DMS79 (cell line): Measurements from ENCODE around the gene TGIF2.
"Not testable (repeated sequence)": the region's sequence is repeated elsewhere in the genome, so short reads cannot be mapped to it uniquely, and the experiment has no call there.

Experiments used
- DNase-seq: peaks from one replicate; lab custom pipeline; 2025; lab: John Stamatoyannopoulos, UW

The TGIF2 gene

DNA sequence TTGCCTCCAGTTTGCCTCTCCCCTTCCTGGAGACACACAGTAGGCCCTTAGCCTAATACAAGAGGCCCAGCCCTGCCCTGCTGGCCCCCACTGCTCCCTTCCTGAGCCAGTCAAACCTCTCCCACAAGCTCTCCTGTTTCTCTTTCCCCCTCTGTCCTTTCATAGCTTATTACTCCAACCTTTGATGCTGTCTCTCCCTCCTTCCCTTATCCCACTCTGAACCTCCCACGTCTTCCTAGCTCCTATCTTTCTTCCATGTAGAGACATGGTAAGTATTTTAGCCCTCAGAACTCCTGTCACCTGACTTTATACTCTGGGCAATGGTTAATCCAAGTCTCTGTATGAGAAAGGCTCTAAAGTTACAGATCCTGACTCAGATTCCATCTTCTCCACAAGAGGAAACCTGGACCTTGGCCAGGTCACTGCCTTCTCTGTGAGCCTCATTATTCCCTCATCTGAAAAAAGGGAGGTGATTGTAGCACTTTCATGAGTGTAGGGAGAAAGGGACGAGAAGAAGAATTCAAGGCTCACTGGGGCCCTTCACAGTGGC, 6.7 kb downstream of the TGIF2 start:
- no peak for DNase-seq

DNA sequence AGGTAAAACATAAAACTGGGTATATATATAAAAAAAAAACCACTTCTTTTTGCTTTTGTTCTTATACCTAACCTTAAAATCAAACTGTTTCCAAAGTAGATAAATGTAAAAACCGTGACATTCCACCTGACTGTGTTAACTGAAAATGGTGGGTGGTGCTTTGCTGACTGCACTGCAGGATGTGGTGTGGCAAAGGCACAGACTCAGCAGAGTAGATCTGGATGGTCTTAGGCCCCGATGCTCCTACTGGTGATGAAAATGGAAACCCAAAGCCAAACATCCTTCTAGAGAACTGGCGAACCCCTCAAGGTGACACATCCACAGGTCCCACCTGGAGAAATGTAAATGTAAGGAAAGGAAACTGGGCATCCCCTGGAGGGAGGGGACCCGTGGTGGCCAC, 8.9 kb downstream of the TGIF2 start:
- no peak for DNase-seq

DNA sequence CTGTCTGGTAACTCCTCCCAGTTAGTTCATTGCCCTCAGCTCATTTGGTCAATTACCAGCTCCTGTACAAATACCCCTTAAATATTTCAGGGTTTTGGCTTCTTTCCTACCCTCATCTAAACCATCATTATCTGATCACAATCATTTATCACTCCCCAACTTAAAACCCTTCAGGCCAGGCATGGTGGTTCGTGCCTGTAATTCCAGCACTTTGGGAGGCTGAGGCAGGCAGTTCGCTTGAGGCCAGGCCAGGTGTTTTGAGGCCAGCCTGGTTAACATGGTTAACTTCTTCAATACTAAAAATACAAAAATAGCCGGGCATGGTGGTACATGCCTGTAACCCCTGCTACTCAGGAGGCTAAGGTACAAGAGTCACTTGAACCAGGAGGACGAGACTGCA, 9.4 kb downstream of the TGIF2 start:
- DNase-seq = no peak

DNA sequence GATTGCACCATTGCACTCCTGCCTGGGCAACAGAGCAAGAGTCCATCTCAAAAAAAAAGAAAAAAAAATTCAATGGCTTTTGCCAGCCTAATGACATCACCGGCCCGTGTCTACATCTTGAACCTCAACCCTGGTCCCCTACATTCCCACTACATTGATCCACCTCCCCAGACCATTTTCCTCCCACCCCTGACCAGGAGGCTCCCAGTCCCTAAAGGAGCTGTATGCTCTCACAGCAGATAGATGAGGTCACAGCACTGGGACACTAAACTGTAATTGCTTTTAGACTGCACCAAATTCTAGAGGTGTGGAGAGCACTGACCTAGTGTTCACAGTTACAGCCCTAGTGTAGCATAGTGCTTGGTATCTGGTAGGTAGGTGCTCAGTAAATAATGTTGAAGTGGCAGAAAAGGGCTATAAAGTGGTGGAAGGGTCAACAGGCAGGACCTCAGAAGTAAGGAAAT, 10.7 kb downstream of the TGIF2 start:
- no peak for DNase-seq

DNA sequence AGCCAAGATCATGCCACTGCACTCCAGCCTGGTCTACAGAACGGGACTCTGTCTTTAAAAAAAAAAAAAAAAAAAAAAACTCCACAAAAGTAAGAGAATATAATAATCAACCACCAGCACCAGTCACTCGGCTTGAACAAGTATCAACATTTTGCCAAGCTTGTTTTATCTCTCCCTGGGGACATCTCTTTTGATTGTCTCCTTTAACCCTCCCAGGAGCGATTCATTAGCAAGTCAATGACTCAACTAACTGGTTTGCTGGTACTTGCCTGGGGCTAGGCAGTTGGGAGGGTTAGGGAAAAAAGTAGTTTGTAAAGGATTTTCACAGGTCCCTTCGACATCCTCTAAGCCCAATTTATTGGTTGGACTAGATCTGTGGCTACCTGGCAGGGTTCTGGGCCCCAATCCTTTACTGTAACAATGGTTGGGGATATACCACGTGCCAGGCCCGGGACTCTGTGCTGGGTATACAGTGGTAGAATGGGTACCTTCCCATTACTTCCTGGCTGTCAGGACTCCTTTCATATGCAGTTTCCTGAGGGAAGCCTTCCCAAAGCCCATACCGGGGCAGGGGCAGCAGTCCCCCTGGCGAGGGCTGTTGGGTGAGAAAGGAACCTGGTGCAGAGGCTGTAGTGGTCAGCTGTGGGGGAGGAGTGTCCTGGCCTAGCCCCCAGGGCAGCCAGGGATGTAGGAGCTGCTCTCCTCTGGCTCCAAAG, 12.2 kb downstream of the TGIF2 start:
- peak; percentile 36 for DNase-seq

DNA sequence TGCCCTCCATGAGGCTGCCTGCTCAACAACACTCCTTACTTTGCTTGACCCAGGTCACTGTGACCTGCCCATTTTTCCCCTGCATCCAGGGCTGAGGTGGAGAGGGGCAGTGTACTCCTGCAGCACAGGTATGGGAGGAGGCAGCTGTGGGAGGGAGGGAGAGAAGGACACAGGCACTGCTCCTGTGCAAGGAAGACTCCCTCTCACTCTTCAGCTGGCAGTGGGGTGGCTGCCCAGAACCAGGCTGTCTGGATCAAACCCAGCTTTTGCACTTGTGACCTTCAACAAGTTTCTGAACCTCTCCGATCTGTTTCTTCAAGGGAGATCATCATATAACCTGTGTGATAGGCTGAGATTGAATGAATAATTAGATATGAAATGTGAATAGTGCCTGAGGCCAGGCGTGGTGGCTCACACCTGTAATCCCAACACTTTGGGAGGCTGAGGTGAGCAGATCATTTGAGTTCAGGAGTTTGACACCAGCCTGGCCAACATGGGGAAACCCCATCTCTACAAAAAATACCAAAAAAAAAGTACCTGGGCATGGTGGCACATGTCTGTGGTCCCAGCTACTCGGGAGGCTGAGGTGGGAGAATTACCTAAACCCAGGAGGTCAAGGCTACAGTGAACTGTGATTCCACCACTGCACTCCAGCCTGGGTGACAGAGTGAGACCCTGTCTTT, 14.1 kb downstream of the TGIF2 start:
- DNase-seq = no peak

DNA sequence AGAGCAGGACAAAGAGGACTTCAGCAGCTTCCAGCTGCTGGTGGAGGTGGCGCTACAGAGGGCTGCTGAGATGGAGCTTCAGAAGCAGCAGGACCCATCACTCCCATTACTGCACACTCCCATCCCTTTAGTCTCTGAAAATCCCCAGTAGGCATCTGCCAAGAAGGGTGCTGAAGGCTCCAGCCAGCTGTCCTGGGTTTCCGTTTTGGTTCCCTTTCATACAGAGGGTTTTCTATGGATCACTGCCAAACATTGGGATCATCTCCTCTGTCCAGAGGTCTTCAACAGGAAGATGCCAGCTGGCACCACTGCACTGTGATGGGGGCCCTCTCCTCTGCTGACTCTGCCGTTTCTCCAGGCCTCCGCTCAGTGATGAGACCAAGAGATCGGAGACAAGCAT, 17.9 kb downstream of the TGIF2 start:
- no peak for DNase-seq

DNA sequence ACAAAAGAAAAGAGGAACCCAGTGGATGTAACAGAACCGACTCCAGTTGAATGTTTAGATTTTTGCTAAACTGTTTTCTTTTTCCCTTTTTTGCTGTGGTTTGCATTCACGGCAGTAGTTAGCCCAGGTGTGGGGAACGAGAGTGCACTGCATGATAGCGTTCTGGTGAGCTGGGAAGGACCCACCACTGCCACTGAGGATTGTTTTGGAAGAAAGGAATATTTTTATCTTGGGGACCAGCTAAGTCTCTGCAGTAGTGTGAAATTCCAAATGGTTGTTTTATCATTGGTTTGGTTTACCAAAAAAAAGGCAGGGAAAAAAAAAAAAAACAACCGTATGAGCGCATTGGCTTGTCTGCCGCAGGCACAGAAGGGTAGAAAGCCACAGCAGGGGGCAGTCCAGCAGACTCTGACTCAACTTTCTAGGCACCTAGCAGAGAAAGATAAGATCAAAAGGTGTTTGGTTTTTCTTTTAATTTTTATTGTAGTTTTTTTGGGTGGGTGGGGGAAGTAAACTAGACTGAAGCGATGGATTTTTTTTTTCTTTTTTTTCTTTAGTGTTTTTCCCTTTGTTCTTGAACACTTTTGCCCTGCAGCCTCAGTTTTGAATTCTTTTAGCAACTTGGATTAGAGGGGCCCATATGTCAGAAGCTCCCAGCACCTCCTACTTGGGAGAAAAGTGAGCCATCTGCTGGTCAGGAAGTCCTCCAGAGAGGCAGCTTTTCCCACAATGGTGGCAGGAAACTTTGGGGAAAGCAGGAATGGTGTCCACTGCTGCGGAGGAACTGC, 18.7 kb downstream of the TGIF2 start:
- DNase-seq = no peak

DNA sequence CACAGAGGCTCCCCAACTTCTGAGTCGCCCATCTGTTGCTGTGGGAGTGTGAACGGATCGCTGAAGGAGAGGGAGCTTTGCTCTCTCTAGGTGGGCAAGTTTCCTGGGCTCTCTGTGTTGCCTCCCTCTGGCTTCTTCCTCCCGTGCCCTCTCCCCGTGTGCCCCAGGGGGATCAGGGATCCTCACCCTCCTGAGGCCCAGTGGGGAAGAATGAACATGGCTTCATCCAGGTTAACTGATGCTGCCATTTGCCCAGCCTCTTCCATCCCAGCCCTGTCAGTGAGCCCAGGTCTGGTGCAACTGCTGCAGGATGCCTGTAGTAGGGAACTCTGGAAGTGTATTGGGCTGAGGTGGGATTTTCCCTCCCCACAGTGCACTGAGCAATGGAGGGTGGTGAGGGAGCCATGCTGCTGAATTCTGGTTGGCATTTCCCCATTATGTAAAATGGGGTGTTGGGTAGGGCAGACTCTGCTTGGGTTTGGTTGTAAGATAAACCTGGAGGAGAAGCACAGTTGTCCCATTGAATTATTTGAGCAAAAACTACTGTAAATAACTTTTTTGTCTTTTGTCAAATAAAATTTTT, 20.0 kb downstream of the TGIF2 start:
- no peak for DNase-seq

DNA sequence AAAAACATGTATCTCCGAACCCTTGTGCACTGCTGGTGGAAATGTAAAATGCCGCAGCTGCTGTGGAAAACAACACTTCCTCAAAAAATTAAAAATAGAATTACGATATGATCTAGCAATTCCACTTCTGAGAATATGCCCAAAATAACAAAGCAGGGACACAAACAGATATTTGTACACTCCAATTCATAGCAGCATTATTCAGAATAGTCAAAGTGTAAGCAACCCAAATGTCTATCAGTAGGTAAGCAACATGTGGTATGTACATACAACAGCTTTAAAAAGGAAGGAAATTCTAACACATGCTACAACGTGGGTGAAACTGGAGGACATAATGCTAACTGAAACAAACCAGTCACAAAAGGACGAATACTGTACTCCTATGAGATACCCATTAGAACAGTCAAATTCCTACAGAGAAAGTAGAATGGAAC, 26.5 kb downstream of the TGIF2 start:
- DNase-seq = no peak

DNA sequence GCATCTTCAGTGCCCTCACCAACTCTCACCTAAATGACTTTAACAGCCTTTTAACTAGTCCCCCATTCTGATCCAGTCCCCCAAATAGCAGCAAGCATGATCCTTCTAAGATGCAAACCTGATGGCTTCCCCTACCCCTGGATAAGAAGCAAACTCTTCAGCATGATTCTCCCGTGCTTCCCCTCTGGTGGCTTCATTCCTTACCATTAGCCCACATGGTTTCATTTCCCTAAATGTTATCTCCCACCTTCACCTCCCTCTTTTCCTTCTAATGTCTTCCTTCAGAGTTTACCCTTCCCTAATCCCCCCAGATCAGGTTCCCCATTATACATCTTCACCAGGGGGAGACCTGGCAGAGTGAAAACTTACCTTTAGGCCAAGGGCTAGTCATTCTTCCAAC, 28.1 kb downstream of the TGIF2 start:
- no peak for DNase-seq

DNA sequence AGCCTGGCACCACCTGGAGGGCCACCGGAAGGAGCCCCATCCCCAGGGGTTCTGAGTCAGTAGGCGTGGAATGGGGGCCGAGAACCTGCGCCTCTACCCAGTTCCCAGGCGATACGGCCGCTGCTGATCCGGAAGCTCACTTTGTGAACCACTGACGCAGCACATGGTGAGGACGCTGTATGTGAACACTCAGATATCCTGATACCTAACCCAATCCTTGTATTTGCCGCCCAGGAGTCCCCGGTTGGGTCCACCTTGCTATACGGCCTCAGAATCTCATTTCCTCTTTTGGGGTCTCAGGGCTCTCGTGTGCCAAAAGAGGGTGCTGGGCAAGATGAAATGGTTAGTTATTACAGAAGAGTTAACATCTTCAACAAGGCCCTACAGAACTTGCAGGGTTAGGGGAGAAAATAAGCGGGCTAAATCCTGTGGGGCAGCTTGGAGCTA, 31.6 kb downstream of the TGIF2 start:
- no peak for DNase-seq

DNA sequence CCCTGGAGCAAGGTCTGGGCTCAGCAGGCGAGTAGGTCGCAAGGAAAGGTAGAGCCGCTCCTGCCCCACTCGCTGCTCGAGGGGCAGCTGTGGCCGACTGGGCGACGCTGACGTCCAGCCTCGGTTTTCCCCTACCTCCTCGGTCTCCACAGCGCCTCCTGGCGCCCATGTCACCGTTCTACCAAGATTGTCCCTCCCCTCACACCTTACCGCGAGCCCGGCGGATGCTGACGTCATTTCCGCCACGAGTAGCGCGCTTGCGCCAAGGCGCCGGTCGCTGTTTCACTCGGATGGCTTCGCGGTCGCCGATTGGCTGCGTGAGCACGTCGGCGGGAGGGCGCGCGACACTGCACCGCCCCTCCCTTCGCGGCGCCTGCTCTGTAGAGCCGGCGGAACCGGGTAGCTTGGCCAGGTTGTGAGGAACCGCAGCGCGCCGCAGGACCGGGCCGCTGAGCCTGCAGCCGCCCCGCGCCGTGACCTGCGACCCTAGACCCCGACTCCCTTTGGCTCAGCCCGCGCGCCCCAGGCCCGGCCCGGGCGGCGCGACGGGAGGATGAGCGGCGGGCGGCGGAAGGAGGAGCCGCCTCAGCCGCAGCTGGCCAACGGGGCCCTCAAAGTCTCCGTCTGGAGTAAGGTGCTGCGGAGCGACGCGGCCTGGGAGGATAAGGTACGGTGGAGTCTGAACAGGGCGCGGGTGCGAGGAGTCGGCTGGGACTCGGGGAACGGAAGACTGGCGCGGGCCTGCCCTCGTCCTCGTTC, 32.2 kb downstream of the TGIF2 start, which contains the start of gene RAB5IF:
RAB5IF (plus strand) TSS at position 381 of the 759 bp plus-strand sequence; CDS start at position 554, 173 bp downstream.
- peak; percentile 88 for DNase-seq

DNA sequence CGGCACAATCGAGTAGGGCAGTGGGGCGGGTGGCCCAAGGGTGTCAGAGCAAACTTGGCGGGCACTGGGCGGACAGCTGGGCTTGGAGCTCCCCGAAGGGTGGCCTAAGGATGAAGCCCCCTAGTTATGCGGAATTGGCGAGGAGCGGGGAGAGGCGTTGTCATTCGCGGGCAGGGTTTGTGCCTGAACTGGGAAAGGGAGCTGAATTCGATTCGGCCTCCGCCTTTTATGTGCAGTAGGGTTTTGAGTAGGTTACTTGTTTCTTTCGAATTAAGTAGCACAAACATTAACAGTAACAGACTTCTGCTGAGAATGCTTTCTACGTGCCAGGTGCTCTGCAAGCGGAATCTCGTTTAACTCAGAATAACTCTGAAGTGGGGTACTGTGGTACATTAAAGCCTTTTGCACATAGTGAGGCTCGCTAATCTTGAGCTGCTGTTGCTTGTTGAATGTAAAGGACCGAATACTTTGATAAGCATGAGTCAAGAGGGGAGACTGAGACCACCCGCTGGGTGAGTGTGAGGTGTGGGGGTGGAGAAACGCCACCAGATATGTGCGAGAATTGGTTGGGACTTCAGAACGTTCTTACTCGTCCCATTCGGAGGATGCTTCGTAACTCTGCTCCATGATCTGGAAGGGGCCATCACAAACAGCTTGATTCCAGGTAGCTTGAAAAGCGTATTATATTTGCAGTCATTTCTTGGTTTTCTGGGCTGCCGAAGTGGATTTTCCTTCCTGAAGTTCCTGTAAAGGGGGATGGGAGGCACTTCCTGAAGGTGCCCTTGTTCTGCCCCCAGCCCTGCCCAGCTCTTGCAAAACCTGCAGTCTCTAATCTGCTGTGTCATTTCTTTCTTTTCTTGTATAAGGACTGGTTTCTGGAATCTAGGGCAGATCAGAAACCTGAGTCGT, 33.0 kb downstream of the TGIF2 start:
- no peak for DNase-seq

DNA sequence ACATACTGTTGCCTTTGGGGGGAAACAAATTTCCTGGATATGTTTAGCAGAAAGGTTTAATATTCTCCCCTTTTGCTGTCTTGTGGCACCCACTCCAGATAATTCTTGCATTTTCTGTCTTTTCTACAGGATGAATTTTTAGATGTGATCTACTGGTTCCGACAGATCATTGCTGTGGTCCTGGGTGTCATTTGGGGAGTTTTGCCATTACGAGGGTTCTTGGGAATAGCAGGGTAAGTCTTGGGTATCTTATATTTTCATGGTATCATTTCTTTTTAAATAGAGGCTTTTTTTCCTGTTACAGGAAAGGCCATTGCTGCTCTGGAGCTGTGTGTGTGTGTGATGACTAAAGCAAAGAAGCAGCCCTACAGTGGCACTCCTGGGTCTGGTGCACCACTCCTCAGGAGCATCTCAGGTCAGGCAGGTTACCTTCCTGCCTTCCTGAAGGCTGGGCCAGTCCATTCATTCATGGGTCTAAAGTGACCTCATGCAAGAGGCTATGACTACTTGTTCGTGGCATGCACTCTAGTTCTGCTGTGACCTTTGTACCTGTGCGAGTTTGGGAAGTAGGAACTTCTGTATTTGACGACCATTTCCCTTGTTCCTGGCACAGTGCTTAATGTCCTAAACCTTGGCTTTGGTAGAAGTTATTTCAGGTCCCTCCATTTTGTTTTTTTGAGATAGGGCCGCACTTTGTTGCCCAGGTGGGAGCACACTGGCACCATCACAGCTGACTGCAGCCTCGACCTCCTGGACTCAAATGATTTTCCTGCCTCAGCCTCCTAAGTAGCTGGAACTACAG, 34.4 kb downstream of the TGIF2 start:
- DNase-seq = no peak

DNA sequence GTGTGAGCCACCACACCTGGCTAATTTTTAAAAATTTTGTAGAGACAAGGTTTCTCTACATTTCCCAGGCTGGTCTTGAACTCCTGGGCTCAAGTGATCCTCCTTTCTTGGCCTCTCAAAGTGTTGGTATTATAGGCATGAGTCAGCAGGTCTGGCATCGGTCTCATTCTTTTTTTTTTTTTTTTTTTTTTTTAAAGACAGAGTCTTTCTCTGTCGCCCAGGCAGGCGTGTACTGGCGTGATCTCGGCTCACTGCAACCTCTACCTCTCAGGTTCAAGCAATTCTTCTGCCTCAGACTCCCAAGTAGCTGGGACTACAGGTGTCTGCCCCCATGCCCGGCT, 35.0 kb downstream of the TGIF2 start:
- not testable (repeated sequence) for DNase-seq

DNA sequence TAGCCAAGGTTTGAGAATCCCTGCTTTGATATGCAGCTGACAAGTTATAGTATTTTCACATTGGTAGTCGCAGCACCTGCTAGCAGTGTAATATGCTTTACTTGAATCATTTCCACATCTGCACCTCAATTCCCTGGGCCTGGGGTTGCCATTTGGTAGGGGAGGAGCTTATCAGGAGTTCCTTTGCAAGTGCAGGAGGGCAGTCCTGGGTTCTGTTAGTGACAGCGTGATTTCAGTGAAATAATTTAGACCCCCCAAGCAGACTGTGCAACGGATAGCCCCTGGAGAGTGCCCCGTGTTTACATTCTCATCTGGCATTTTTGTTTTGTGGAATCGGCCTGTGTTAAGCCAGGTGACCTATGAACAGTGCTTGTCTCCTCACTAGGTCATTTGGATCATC, 38.2 kb downstream of the TGIF2 start:
- DNase-seq = no peak

DNA sequence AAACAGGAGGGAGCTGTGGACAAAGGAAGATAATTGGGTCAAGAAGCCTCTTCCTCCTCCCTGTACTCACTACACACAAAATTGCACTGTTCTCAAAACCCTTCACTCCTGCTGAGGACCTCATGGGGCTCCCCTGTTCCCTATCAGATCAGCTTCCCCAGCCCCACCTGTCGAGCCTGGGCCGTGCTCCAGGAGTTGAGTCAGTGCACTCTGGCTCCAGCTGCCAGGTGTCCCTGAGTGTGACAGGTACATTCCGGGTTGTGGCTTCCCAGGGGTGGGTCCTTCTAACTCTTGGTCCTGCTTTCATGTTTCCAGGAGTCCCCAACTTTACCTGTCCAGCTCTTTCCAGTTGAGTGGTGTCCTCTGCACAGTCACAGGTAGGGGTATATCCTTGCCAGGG, 40.6 kb downstream of the TGIF2 start:
- peak; percentile 14 for DNase-seq

DNA sequence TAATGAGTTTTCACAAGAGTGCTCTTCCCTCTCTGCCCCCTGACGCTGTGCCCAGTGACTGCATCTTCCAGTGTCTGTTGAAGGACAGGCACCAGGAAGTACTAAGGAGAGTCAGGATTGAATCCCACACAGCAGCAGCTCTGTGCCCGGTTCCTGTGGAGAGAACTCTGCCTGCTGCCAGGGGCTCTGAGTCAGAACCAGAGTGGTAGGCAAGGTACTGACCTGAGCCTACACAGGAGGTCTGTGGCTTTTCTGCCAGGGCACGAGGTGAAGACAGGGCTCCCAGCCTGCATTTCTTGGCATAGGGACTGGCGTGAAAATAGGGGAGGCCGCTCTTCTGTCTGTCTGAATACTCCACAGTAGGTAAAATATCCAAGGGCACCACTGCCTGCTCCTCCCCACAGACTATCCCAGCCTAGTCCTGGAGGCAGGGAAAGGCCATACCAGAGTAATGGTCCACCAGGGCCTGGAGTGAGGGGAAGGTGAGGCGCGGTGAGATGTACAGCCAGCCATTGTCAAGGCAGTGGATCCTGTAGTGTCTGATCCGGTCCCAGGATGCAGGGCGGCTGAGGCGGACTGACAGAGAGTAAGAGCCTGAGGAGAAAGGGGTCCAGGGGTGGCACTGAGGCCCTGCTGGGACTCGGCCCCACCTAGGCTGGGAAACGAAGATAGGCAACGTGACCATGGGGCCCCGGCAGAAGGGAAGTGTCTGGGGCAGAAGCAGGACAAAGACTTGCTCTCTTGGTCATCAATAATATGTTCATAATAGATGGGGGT, 41.6 kb downstream of the TGIF2 start:
- no peak for DNase-seq
